Ureter (tissue), 1 donor: ENCODE measurements around the gene COCH. TPM values are rescaled to one million over a fixed set of nuclear protein-coding genes. Genes with fewer than 3 reads are reported as not detected.
"Not testable (repeated sequence)": the region's sequence is repeated elsewhere in the genome, so short reads cannot be mapped to it uniquely, and the experiment has no call there.

Experiments
- DNase-seq: peaks from one replicate; pipeline ENCODE4 v3.0.0-alpha.2; 2020; ENCODE audit warnings: low spot score
- total RNA-seq: library from RNA; stranded (reverse); gene quantifications from one replicate; pipeline ENCODE4 v1.2.4, GENCODE V29; 2023
- donor health status: DM: yes; HTN: yes; CAD: no.

Gene COCH
- total RNA-seq, 1 donor from 2014 or later, result 7.3 TPM

DNA sequence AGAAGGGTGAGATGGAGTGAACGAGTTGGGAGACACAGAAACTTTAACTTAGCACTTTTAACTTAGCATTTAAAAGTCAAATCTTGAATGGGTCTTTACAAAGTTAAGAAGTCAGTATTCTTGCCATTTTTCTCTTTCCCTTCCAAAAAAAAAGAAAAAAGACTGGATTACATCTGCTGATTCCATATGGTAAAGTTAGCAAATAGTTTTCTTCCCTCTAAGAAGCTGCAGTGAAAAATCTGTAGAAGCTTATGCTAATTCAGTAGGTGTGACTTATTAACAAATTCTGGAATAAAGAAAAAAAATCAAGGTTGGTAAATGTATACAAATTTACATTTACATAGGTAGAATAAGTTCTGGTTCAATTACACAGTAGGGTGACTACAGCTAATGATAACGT is 50.9 kb downstream of the COCH start:
- DNase-seq, result no peak

DNA sequence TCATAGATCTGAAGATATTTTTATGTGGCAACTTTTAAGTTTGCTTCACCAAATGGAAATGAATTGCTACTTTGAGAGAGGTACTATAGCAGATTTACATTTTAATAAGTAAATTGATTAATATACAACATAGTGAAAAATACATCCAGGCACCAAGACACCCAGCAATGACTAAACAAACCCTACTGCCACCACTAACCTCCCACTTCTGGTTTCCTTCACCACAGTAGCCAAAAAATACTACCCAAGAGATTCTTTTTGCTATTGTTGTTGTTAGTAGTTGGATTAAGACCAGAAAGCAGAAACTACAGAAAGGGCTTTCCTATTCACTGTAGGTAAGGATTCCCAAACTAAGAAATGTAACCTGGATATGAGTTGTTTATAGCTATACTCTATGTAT is 54.1 kb downstream of the COCH start:
- no peak for DNase-seq

DNA sequence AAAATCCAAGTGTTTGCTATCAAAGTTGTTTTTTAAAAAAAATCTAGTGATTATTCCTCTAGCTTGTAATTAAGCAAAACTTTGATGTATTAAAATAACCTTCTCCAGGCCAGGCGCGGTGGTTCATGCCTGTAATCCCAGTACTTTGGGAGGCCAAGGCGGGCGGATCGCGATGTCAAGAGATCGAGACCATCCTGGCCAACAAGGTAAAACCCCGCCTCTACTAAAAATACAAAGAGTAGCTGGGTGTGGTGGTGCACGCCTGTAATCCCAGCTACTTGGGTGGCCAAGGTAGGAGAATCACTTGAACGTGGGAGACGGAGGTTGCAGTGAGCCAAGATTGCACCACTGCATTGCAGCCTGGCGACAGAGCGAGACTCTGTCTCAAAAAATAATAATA is 59.6 kb downstream of the COCH start:
- not testable (repeated sequence) for DNase-seq

DNA sequence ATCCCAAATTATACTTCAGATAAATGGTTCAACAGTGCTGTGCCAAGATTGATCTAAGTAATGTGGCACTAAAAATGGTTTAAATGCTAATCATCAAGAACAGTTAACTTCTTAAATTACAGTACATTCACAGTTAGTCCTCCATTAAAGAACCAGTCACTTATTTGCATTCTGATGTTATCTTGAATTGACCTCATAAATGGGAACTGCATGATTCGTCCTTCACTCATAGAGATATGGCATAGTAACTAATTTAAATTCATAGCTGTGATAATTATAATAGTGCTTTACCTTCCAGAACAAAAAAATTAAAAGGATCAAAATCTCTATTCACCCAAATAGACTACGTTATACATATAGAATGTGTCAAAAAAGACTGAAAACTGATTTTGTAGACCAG is 61.1 kb downstream of the COCH start:
- no peak for DNase-seq

DNA sequence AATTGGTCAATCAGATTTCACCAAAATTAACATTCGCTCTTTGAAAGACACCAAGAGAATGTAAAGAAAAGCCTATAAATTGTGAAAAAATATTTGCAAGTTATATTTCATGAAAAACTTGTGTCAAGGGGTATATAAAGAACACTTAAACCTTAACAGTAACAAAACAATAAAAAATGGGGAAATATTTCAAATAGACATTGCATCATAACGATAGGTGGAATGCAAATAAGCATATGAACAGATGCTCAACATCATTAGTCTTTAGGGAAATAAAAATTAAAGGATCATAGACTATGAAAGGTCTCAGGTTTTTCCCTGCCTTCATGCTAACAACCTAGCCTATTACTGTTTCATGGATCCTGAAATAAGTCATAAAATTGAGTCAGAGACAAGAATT is 64.3 kb downstream of the COCH start:
- DNase-seq, result no peak

Other genes starting within 250 kb of the COCH start
- gene AP4S1, start 151.1 kb downstream of the COCH start, total RNA-seq, result 14.8 TPM
- gene STRN3, start 151.8 kb downstream of the COCH start, total RNA-seq, result 57.6 TPM